GM19324 (cell line): ENCODE measurements around the gene SPRR2D.
"Not testable (repeated sequence)": the region's sequence is repeated elsewhere in the genome, so short reads cannot be mapped to it uniquely, and the experiment has no call there.

Experiments used
- ATAC-seq: cut with Tn5 transposase; IDR thresholded peaks from one replicate; pipeline ENCODE4 v1.9.1; 2021; ENCODE audit warnings: mild to moderate bottlenecking, moderate library complexity; ENCODE audit not compliant: unreplicated experiment, low FRiP score

The SPRR2D gene

DNA sequence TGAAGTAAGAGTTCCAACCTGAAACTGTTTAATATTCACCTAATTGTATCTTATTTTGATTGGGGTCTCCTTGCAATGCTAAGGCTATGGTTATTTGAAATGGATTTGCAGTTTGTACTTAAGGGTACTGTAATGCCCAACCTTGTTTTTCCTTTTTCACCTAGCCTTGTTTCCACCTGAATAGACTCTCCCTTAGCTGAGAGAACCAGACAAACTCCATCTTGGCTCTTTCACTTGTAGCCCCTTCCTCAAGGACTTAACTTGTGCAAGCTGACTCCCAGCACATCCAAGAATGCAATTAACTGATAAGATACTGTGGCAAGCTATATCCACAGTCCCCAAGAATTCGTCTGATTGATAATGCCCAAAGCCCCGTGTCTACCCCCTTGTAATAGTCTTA lies 19.1 kb downstream of the SPRR2D start:
- ATAC-seq, result not testable (repeated sequence)

DNA sequence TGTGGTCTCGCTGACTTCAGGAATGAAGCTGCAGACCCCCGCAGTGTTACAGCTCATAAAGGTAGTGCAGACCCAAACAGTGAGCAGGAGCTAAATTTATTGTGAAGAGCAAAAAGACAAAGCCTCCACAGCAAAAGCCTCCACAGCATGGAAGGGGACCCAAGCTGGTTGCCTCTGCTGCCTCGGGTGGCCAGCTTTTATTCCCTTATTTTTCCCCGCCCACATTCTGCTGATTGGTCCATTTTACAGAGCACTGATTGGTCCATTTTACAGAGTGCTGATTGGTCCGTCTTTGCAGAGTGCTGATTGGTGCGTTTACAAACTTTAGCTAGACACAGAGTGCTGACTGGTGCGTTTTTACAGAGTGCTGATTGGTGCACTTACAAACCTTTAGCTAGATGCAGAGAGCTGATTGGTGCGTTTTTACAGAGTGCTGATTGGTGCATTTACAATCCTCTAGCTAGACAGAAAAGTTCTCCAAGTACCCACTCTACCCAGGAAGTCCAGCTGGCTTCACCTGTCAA lies 29.6 kb downstream of the SPRR2D start:
- ATAC-seq, result not testable (repeated sequence)

DNA sequence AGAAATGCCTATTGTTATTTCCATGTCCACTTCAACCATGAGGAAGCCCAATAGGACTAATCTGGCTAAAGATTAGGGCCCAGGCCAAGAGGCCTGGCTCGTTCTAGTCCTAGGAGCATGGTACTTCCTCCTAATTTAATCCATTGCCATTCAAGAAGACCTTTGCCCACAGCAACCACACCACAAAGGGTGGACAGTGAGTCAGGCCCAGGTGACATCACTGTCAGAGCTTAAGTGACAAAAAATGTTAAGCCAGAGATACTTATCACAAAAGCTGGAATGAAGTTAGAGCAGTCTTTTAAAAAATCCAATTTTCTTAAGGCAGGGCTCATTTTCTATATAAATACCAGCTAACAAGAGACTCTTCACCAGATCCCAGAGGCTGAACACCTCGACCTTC lies 39.5 kb downstream of the SPRR2D start, which contains the start of gene SPRR3:
SPRR3 (plus strand) TSS at position 368 of the 400 bp plus-strand sequence. CDS start 1,272 bp downstream, outside the sequence.
- no peak for ATAC-seq

DNA sequence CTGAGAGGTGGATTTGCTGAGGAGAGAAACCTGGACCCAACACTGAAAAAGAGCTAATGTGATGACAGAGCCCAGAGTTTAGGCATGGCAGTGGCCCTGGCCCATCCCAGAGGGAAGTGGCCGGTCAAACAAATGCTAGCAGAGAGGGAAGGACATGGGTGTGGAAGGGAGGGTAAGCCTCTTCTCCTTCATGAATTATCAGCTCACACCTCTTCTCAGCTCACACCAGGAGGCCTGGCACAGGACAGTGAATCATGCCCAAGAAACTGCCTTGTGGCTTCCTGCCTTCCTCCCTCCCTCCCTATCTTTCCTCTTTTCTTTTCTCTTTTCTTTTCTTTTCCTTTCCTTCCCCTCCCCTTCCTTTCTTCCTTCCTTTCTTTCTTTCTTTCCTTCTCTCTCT lies 40.6 kb downstream of the SPRR2D start:
- ATAC-seq, result no peak

DNA sequence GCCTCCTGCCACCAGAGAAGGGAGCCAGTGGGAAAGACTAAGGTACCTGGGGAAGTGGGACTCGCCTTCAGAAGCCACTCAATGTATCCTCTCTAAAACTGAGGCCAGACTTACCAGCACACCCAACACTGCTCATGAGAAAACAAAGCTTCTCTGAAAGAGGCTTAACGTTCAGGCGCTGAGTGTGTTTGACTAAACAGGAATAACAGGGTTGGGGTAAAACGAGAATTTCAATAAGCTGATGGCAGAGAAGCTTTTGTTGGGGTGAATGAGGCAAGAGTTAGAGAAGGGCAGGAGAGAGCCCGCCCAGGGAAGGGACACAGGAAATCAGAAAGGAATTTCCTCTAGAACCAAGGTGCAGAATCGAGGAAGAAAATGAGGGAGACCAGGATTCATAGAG lies 41.1 kb downstream of the SPRR2D start:
- ATAC-seq, result no peak

DNA sequence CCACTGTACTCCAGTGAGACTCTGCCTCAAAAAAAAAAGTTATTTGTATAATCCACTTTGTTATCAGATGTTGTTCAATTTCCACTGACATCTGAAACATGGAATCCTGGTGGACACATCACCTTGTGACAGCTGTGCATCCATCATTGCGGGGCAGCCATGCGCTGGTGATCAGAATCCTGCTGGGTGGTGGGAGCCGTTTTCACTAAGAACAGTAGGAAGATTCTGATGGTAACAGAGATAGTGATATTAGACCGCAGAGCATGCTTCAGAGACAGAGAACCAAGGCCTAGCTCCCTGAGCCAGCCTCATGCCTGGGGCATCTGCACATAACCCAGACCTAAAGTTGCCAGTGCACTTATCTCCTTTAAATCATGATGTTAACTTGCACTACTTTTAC lies 42.4 kb downstream of the SPRR2D start:
- no peak for ATAC-seq

DNA sequence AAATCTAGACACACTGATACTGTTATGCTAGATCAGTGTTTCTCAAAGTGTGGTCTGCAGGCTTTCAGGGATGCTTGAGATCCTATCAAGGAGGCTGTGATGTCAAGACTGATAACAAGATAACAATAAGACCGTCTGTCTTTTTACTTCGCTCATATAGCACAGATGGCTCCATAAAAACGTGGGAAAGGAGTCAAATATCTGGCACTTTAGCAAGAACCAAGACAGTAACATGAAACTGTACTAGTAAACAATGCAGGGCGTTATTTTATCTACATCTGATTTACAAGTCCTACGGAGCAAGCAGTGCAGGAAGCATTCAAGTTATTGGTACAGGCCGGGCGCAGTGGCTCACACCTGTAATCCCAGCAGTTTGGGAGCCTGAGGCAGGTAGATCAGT lies 43.0 kb downstream of the SPRR2D start:
- no peak for ATAC-seq

DNA sequence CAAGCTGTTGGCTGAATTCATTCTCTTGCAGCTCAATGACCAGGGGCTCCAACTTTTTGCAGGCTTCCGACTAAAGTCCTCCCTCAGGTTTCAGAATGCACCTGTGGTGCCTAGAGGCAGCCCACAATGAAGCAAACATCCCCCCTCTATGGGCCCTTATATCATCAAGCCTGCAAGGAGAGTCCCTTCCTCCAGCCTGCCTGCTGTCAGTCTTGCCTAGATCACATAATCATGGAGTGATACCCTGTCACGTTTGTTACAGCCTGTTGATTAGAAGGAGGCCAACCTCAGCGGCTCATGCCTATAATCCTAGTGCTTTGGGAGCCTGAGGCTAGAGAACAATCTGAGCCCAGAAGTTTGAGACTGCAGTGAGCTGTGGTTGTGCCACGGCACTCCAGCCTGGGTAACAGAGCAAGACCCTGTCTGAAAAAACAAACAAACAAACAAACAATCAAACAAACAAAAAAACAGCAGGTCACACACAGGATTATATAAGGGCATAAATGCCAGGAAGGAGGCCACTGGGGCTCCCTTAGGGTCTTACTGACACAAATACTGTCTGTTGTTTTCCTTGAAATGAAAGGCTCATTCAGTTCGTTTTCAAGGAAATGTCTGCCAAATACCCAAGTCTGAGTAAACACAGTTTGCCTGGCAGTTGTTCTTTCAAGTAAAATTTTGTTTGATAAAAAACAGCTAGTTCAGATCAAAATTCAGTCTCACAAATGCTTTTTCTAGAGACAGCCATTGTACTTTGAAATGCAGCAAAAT lies 44.1 kb downstream of the SPRR2D start:
- no peak for ATAC-seq

DNA sequence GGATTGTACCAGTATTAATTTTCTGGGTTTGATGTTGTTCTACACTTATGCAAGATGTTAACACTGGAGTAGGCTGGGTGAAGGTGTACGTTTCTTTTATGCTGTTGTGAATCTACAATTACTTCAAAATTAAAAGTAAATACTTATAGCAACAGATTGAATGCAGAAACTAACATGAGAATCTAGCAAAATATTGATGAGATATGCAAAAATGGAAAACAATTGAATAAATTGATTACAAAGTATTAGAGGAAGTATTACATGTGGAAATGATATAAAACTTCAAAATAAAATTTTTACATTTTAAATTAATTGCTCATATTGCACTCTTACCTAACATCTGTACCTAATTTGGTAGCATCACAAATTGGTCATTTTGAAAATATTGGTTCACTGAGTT lies 45.1 kb downstream of the SPRR2D start:
- no peak for ATAC-seq

DNA sequence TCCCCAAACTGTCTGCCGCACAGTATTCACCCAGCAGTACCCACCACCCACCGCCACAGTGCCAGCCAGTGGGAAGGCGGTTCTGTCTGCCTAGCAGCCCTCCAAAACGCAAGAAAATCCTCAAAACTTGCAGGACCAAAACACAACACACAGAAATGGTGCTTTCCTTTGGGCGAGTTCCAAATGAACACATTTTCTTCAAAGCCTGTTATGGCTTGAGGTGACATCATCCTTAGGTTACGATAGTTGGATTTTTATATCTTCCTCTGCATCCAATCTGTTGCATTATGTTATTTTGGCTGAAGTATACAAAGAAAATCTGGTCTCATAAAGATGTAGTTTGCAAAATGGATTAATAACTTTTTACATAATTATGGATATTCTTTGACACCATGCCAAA lies 47.7 kb downstream of the SPRR2D start:
- ATAC-seq, result no peak
